ENCODE results near the gene TBC1D22A.

GRCh38 chr22:47020166-47020565 is 257.7 kb downstream of the TBC1D22A start:
- TF ChIP-seq CTCF (conservative IDR thresholded peaks at IDR 0.05; ENCODE audit: low read length) (no peak), EZH2phosphoT487 (IDR thresholded peaks at IDR 0.05; ENCODE audit: borderline replicate concordance, low read depth, low read length) (no peak)

Data from OCI-LY7 (cell line).